Measurements from ENCODE around the gene TC2N. TPM values are rescaled to one million over a fixed set of nuclear protein-coding genes. Genes with fewer than 3 reads are reported as not detected.
"Not testable (repeated sequence)": the region's sequence is repeated elsewhere in the genome, so short reads cannot be mapped to it uniquely, and the experiment has no call there.

The TC2N gene
- total RNA-seq, 1 donor from 2014 or later = 50.3 TPM

GRCh38 chr14:91810699-91811098 is 56.6 kb downstream of the TC2N start:
- TF ChIP-seq POLR2A (IDR thresholded peaks at IDR 0.05) (no peak), CTCF (IDR thresholded peaks at IDR 0.05) (no peak), POLR2AphosphoS5 (IDR thresholded peaks at IDR 0.05; ENCODE audit: insufficient read depth in 1 of 2, low read depth in 1 of 2) (no peak)
- H3K4me3 ChIP-seq = no peak overlapping the region
- H3K9me3 ChIP-seq = peaks cover 5% of the 10 kb centered on the region
- no peak for DNase-seq (ENCODE audit: extremely low spot score in 2 of 2)
- H3K27ac ChIP-seq = no peak overlapping the region
- H3K27me3 ChIP-seq = no peaks in the 10 kb centered on the region
- H3K4me1 ChIP-seq = no peaks in the 10 kb centered on the region
- peaks cover 0 to 58% of the 10 kb centered on the region in 2 donors for H3K36me3 ChIP-seq
- intact Hi-C loops (cut with DNase I) = no loop called here

GRCh38 chr14:91806716-91807115 is 60.6 kb downstream of the TC2N start:
- no peak overlapping the region for H3K27ac ChIP-seq

GRCh38 chr14:91806094-91806493 is 61.2 kb downstream of the TC2N start:
- H3K27ac ChIP-seq; H3K4me1 ChIP-seq; DNase-seq (ENCODE audit: extremely low spot score in 2 of 2); H3K4me3 ChIP-seq; intact Hi-C loops (cut with DNase I); H3K27me3 ChIP-seq; H3K9me3 ChIP-seq: not testable (repeated sequence)
- peaks cover 0 to 57% of the 10 kb centered on the region in 2 donors for H3K36me3 ChIP-seq

More at GRCh38 chr14:91806716-91807115, 60.6 kb downstream of the TC2N start:
- intact Hi-C loops (cut with DNase I) = no loop called here
- TF ChIP-seq CTCF (IDR thresholded peaks at IDR 0.05) (no peak), POLR2A (IDR thresholded peaks at IDR 0.05) (no peak), POLR2AphosphoS5 (IDR thresholded peaks at IDR 0.05; ENCODE audit: insufficient read depth in 1 of 2, low read depth in 1 of 2) (no peak)
- peaks cover 0 to 63% of the 10 kb centered on the region in 2 donors for H3K36me3 ChIP-seq
- no peaks in the 10 kb centered on the region for H3K4me1 ChIP-seq
- no peak overlapping the region for H3K4me3 ChIP-seq
- DNase-seq (ENCODE audit: extremely low spot score in 2 of 2) = no peak
- no peaks in the 10 kb centered on the region for H3K27me3 ChIP-seq
- peaks cover 5% of the 10 kb centered on the region for H3K9me3 ChIP-seq

GRCh38 chr14:91805659-91806058 is 61.7 kb downstream of the TC2N start:
- peaks cover 0 to 52% of the 10 kb centered on the region in 2 donors for H3K36me3 ChIP-seq
- intact Hi-C loops (cut with DNase I) = no loop called here
- TF ChIP-seq CTCF (IDR thresholded peaks at IDR 0.05) (no peak), POLR2A (IDR thresholded peaks at IDR 0.05) (no peak), POLR2AphosphoS5 (IDR thresholded peaks at IDR 0.05; ENCODE audit: insufficient read depth in 1 of 2, low read depth in 1 of 2) (no peak)
- H3K9me3 ChIP-seq = peaks cover 5% of the 10 kb centered on the region
- no peaks in the 10 kb centered on the region for H3K4me1 ChIP-seq
- no peak for DNase-seq (ENCODE audit: extremely low spot score in 2 of 2)
- H3K27me3 ChIP-seq = no peaks in the 10 kb centered on the region
- H3K27ac ChIP-seq = no peak overlapping the region
- H3K4me3 ChIP-seq = no peak overlapping the region

- Histone ChIP-seq H3K4me3 (no peak overlapping the region), H3K27ac (no peak overlapping the region), H3K36me3 (peaks cover 0 to 14% of the 10 kb centered on the region in 2 donors), H3K9me3 (no peaks in the 10 kb centered on the region), H3K27me3 (no peaks in the 10 kb centered on the region), H3K4me1 (no peaks in the 10 kb centered on the region)
- no peak for DNase-seq (ENCODE audit: extremely low spot score in 2 of 2)
- TF ChIP-seq POLR2AphosphoS5 (IDR thresholded peaks at IDR 0.05; ENCODE audit: insufficient read depth in 1 of 2, low read depth in 1 of 2) (no peak), CTCF (IDR thresholded peaks at IDR 0.05) (no peak), POLR2A (IDR thresholded peaks at IDR 0.05) (no peak)
- intact Hi-C loops (cut with DNase I) = no loop called here
These were observed 66.0 kb downstream of the TC2N start for GRCh38 chr14:91801358-91801757.
